GM23338 (cell line): ENCODE data around the gene ASB15. TPM values are rescaled to one million over a fixed set of nuclear protein-coding genes. Genes with fewer than 3 reads are reported as not detected.

Experiments used
- ATAC-seq: fragments of 200-7000 bp; cut with Tn5 transposase; 3 replicates; pipeline ENCODE4 v1.9.1; 2020
- DNase-seq: peaks from one replicate; pipeline ENCODE4 v3.0.0-alpha.2; 2015; ENCODE audit warnings: low spot score
- H2AFZ ChIP-seq: fragments of 200-600 bp; sonication (generic); 2 replicates; pipeline ENCODE4 v1.8.0; 2016; ENCODE audit warnings: antibody characterized with exemption, mild to moderate bottlenecking, moderate library complexity
- H3F3A ChIP-seq: fragments of 200-600 bp; sonication (generic); replicated peaks from 2 replicates; pipeline ENCODE4 v1.8.0; 2017; ENCODE audit warnings: antibody characterized with exemption, mixed run types, low read depth
- H3K27ac ChIP-seq: fragments of 200-600 bp; sonication (generic); 2 replicates; pipeline ENCODE4 v1.6.1; 2016; ENCODE audit warnings: low read depth
- H3K27me3 ChIP-seq: fragments of 200-600 bp; sonication (generic); 2 replicates; pipeline ENCODE4 v1.8.0; 2016; ENCODE audit warnings: mild to moderate bottlenecking, mixed run types, moderate library complexity; ENCODE audit not compliant: insufficient read depth
- H3K36me3 ChIP-seq: fragments of 200-600 bp; sonication (generic); 2 replicates; pipeline ENCODE4 v1.8.0; 2016; ENCODE audit warnings: mild to moderate bottlenecking; ENCODE audit not compliant: insufficient read depth
- H3K4me1 ChIP-seq: fragments of 200-600 bp; sonication (generic); 2 replicates; pipeline ENCODE4 v1.8.0; 2016; ENCODE audit warnings: mild to moderate bottlenecking, moderate library complexity; ENCODE audit not compliant: insufficient read depth
- H3K4me2 ChIP-seq: fragments of 200-600 bp; sonication (generic); 2 replicates; pipeline ENCODE4 v1.7.1; 2017; ENCODE audit warnings: mixed run types
- H3K4me3 ChIP-seq: fragments of 200-600 bp; sonication (generic); 2 replicates; pipeline ENCODE4 v1.6.1; 2016; ENCODE audit warnings: mixed run types
- H3K79me2 ChIP-seq: fragments of 200-600 bp; sonication (generic); replicated peaks from 2 replicates; pipeline ENCODE4 v1.8.0; 2017; ENCODE audit warnings: mild to moderate bottlenecking; ENCODE audit not compliant: insufficient read depth
- H3K9me2 ChIP-seq: fragments of 200-600 bp; sonication (generic); 2 replicates; pipeline ENCODE4 v1.8.0; 2017; ENCODE audit not compliant: insufficient read depth
- H4K20me1 ChIP-seq: fragments of 200-600 bp; sonication (generic); replicated peaks from 2 replicates; pipeline ENCODE4 v1.8.0; 2017; ENCODE audit warnings: mild to moderate bottlenecking; ENCODE audit not compliant: insufficient read depth
- H3K27ac Mint-ChIP-seq: 2 replicates; pipeline ENCODE4 v1.8.0; 2020; ENCODE audit warnings: inconsistent platforms, mild to moderate bottlenecking, moderate library complexity, mixed read lengths
- H3K27me3 Mint-ChIP-seq: 3 replicates; pipeline ENCODE4 v1.8.0; 2022; ENCODE audit warnings: low read depth, mild to moderate bottlenecking, moderate library complexity, mixed read lengths, inconsistent platforms; ENCODE audit not compliant: insufficient read depth, poor library complexity
- H3K36me3 Mint-ChIP-seq: 3 replicates; pipeline ENCODE4 v1.8.0; 2021; ENCODE audit warnings: low read depth, mild to moderate bottlenecking, inconsistent platforms, moderate library complexity, mixed read lengths
- H3K4me1 Mint-ChIP-seq: 3 replicates; pipeline ENCODE4 v1.8.0; 2020; ENCODE audit warnings: mild to moderate bottlenecking, inconsistent platforms, mixed read lengths
- H3K4me3 Mint-ChIP-seq: 3 replicates; pipeline ENCODE4 v1.8.0; 2021; ENCODE audit warnings: moderate library complexity, mild to moderate bottlenecking, inconsistent platforms, mixed read lengths
- H3K9me3 Mint-ChIP-seq: 3 replicates; pipeline ENCODE4 v1.8.0; 2020; ENCODE audit warnings: moderate library complexity, mild to moderate bottlenecking, inconsistent platforms, mixed read lengths
- CREB1 ChIP-seq: fragments of 250-450 bp; sonication (Bioruptor Pico); IDR thresholded peaks from 2 replicates; pipeline ENCODE4 v1.5.0; 2020; ENCODE audit warnings: low read depth, mild to moderate bottlenecking, moderate library complexity
- CTCF ChIP-seq, 2 experiments: fragments of 200-600 bp in 1 of 2; sonication (generic) in 1 of 2; conservative IDR thresholded peaks; 2 replicates each; pipeline versions ENCODE4 v1.5.1 to v1.6.1; 2016 to 2017; ENCODE audit warnings: antibody characterized with exemption in 2 of 2, low read depth in 2 of 2, mild to moderate bottlenecking in 2 of 2, moderate library complexity in 1 of 2
- EZH2 ChIP-seq: fragments of 200-600 bp; sonication (generic); IDR thresholded peaks from one replicate; pipeline ENCODE4 v1.8.0; 2017; ENCODE audit warnings: antibody characterized with exemption, mild to moderate bottlenecking, low read depth; ENCODE audit not compliant: unreplicated experiment
- EZH2phosphoT487 ChIP-seq: fragments of 200-600 bp; sonication (generic); IDR thresholded peaks from one replicate; pipeline ENCODE4 v1.8.1; 2018; ENCODE audit warnings: antibody characterized with exemption; ENCODE audit not compliant: unreplicated experiment
- JUNB ChIP-seq: IDR thresholded peaks from one replicate; pipeline ENCODE4 v1.6.1; 2016; ENCODE audit warnings: antibody characterized with exemption; ENCODE audit not compliant: unreplicated experiment
- NANOG ChIP-seq: IDR thresholded peaks from 2 replicates; pipeline ENCODE4 v1.6.1; 2016; ENCODE audit warnings: antibody characterized with exemption, borderline replicate concordance
- POLR2AphosphoS5 ChIP-seq: IDR thresholded peaks from 2 replicates; pipeline ENCODE4 v1.6.1; 2016; ENCODE audit warnings: antibody characterized with exemption, low read depth
- STAT1 ChIP-seq: IDR thresholded peaks from one replicate; pipeline ENCODE4 v1.6.1; 2016; ENCODE audit warnings: antibody characterized with exemption; ENCODE audit not compliant: unreplicated experiment
- ZNF114 ChIP-seq: fragments of 250-450 bp; sonication (Bioruptor Pico); IDR thresholded peaks from 2 replicates; pipeline ENCODE4 v1.5.0; 2020; ENCODE audit warnings: mild to moderate bottlenecking, moderate library complexity
- ZNF331 ChIP-seq: fragments of 250-450 bp; sonication (Bioruptor Pico); IDR thresholded peaks from 2 replicates; pipeline ENCODE4 v1.5.0; 2020; ENCODE audit warnings: low read depth, mild to moderate bottlenecking, moderate library complexity
- ZNF462 ChIP-seq: fragments of 250-450 bp; sonication (Bioruptor Pico); IDR thresholded peaks from 2 replicates; pipeline ENCODE4 v1.5.0; 2020; ENCODE audit warnings: mild to moderate bottlenecking, moderate library complexity
- polyA plus RNA-seq: library from polyadenylated mRNA; unstranded; fragments of >200 nt; fragmentation: Nextera tagmentation; extraction: Ambion mirVana; gene quantifications from 2 replicates; pipeline ENCODE4 v1.2.1, GENCODE V29; 2016
- total RNA-seq: library from RNA; depleted of rRNA; stranded (reverse); fragments of >200 nt; shearing (Covaris generic); gene quantifications from 2 replicates; pipeline ENCODE4 v1.2.3, GENCODE V29; 2014
- TF ChIP-seq, protein P1 (sequence below): IDR thresholded peaks from one replicate; pipeline ENCODE4 v1.6.1; 2018; ENCODE audit warnings: antibody characterized with exemption; ENCODE audit not compliant: unreplicated experiment
- TF ChIP-seq, protein P2 (sequence below): IDR thresholded peaks from 2 replicates; pipeline ENCODE4 v1.6.1; 2016; ENCODE audit warnings: antibody characterized with exemption

Gene ASB15
- total and polyA plus RNA-seq, 2 experiments from 2014 or later = not detected

DNA sequence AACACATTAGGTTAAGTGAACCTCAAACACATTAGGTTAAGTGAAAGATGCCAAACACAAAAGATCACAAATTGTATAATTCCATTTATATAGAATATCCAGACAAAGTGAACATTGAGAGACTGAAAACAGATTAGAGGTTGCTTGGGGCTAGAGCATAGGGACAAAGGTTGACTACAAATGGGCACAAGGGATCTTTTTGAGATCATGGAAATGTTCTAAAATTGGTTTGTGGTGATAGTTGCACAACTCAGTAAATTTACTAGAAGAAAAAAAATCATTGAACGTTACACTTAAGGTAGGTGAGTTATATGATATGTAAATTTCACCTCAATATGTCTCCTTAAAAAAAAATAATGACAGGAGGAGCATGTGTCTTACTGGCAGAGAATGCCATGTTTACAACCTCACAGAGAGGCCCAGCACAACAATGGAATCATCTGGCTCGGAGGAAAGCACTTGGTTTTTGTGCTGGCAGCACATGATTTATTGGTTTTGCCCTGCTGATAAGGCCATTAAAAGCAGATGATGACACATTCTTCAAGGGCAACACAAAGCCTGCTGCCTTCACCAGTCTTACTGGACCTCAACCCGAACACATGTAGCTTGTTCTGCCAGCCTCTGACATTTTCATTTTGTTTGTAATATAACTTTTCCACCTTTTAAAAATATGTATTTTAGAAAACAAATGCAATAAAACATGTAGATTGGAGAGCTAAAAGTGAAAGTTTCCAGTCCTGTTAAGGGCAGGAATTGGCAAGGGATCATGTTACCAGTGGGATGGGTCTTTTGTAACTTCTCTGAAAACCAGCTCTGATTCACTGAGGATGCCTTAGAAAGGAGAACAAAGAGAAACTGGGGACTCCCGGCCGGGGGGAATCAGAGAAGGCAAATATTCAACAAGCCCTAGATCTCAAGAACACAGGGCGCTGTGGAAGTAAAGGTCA lies 42.1 kb downstream of the ASB15 start:
- Mint-ChIP-seq H3K27ac (peak overlapping the region; percentile 94), H3K4me3 (peak overlapping the region; percentile 36; the same call in 2 of the 3 replicates), H3K9me3 (no peaks in the 10 kb centered on the region), H3K4me1 (peaks cover 49% of the 10 kb centered on the region), H3K36me3 (no peaks in the 10 kb centered on the region), H3K27me3 (no peaks in the 10 kb centered on the region)
- DNase-seq = peak; percentile 91
- H3K9me2 ChIP-seq = no peaks in the 10 kb centered on the region
- ATAC-seq = peak; percentile 95
- peaks cover 15% of the 10 kb centered on the region; the same call in 1 of the 2 replicates for H3K4me1 ChIP-seq
- H3K36me3 ChIP-seq = no peaks in the 10 kb centered on the region
- no peaks in the 10 kb centered on the region for H4K20me1 ChIP-seq
- H3K4me2 ChIP-seq = peak overlapping the region; percentile 27
- H3K4me3 ChIP-seq = 0 out of 2 replicates have a peak overlapping the region, but pooled peaks have one; percentile 1
- no peaks in the 10 kb centered on the region for H3F3A ChIP-seq
- H2AFZ ChIP-seq = no peak overlapping the region
- no peaks in the 10 kb centered on the region for H3K27me3 ChIP-seq
- no peaks in the 10 kb centered on the region for H3K79me2 ChIP-seq
- peak overlapping the region; percentile 67 for H3K27ac ChIP-seq
- TF ChIP-seq EZH2 = no peak
- no peak for TF ChIP-seq ZNF462 (CRISPR knock-in tag)
- TF ChIP-seq, protein P1, sequence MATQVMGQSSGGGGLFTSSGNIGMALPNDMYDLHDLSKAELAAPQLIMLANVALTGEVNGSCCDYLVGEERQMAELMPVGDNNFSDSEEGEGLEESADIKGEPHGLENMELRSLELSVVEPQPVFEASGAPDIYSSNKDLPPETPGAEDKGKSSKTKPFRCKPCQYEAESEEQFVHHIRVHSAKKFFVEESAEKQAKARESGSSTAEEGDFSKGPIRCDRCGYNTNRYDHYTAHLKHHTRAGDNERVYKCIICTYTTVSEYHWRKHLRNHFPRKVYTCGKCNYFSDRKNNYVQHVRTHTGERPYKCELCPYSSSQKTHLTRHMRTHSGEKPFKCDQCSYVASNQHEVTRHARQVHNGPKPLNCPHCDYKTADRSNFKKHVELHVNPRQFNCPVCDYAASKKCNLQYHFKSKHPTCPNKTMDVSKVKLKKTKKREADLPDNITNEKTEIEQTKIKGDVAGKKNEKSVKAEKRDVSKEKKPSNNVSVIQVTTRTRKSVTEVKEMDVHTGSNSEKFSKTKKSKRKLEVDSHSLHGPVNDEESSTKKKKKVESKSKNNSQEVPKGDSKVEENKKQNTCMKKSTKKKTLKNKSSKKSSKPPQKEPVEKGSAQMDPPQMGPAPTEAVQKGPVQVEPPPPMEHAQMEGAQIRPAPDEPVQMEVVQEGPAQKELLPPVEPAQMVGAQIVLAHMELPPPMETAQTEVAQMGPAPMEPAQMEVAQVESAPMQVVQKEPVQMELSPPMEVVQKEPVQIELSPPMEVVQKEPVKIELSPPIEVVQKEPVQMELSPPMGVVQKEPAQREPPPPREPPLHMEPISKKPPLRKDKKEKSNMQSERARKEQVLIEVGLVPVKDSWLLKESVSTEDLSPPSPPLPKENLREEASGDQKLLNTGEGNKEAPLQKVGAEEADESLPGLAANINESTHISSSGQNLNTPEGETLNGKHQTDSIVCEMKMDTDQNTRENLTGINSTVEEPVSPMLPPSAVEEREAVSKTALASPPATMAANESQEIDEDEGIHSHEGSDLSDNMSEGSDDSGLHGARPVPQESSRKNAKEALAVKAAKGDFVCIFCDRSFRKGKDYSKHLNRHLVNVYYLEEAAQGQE = no peak
- TF ChIP-seq JUNB = no peak
- no peak for TF ChIP-seq CREB1
- no peak for TF ChIP-seq POLR2AphosphoS5
- no peak for TF ChIP-seq ZNF114
- TF ChIP-seq STAT1 = no peak
- TF ChIP-seq CTCF (conservative IDR thresholded peaks at IDR 0.05; ENCODE audit: low read depth in 2 of 2) = no peak
- no peak for TF ChIP-seq ZNF331
- no peak for TF ChIP-seq EZH2phosphoT487
- TF ChIP-seq, protein P2, sequence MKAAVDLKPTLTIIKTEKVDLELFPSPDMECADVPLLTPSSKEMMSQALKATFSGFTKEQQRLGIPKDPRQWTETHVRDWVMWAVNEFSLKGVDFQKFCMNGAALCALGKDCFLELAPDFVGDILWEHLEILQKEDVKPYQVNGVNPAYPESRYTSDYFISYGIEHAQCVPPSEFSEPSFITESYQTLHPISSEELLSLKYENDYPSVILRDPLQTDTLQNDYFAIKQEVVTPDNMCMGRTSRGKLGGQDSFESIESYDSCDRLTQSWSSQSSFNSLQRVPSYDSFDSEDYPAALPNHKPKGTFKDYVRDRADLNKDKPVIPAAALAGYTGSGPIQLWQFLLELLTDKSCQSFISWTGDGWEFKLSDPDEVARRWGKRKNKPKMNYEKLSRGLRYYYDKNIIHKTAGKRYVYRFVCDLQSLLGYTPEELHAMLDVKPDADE = no peak
- TF ChIP-seq NANOG = no peak
